ENCODE data around the gene SLCO1B1. TPM values are rescaled to one million over a fixed set of nuclear protein-coding genes. Genes with fewer than 3 reads are reported as not detected.

Gene SLCO1B1, protein sequence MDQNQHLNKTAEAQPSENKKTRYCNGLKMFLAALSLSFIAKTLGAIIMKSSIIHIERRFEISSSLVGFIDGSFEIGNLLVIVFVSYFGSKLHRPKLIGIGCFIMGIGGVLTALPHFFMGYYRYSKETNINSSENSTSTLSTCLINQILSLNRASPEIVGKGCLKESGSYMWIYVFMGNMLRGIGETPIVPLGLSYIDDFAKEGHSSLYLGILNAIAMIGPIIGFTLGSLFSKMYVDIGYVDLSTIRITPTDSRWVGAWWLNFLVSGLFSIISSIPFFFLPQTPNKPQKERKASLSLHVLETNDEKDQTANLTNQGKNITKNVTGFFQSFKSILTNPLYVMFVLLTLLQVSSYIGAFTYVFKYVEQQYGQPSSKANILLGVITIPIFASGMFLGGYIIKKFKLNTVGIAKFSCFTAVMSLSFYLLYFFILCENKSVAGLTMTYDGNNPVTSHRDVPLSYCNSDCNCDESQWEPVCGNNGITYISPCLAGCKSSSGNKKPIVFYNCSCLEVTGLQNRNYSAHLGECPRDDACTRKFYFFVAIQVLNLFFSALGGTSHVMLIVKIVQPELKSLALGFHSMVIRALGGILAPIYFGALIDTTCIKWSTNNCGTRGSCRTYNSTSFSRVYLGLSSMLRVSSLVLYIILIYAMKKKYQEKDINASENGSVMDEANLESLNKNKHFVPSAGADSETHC
- not detected in 2 replicates for total RNA-seq

DNA sequence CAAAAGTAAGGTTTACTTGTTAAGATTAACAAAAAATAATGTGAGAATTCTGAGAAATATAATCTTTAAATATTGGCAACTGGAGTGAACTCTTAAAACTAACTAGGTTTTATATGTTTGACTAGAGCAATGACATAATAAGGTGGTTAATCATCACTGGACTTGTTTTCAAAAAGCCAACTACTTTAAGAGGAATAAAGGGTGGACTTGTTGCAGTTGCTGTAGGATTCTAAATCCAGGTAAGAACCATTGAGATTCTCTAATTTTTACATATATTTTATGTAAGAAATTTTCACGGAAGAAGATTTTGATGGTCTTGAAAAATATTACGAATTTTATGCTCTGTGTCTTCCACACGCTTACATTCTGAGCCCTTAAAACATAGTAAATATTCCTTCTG lies at the start of gene SLCO1B1:
Gene SLCO1B1, plus strand, starts transcription at position 197 of the 400 bp plus-strand sequence. CDS start 10,381 bp downstream, outside the sequence.

Other genes starting within 250 kb of the SLCO1B1 start
- gene SLCO1A2, start 203.7 kb downstream of the SLCO1B1 start, total RNA-seq, result not detected in 2 replicates
- gene IAPP, start 241.7 kb downstream of the SLCO1B1 start, total RNA-seq, result not detected in 2 replicates

All from smooth muscle cell of trachea (primary cell).